Non-pigmented ciliary epithelial cell (primary cell): ENCODE measurements around the gene DNLZ.

Experiments used
- DNase-seq: peaks from one replicate; pipeline ENCODE4 v3.0.0-alpha.2; 2010; ENCODE audit warnings: low read depth

Gene DNLZ

DNA sequence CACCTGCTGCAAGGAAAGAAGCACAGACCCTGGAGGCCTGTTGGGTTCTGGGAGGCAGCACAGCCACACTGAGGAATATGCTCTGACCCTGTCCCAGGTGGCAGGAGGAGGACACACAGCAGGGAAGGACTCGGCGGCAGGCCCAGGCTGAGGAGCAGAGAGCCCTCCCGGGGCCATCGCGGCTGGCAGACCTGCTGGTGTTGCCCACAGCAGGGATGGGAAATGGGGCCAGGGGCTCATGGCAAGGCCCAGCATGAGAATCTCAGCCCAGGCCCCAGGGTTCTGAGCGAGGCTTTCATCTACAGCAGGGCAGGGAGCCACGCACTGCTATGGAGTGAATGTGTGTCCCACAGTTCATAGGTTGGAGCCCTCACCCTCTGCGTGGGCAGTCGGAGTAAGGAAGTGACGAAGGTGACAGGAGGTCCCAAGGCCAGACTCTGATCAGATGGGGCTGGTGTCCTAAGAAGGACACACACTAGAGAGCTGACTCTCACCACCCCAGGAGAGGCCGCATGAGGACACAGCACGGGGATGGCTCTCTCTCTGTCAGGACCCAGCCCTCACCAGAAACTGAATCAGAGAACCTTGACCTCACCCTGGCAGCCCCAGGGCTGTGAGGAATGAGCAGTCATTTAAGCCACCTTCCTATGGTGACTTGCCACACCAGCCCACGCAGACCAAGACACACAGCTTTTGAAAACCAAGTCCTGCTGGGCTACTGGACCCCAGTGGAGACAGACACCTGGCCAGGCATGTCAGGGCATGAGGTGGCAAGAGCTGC, 46.5 kb downstream of the DNLZ start:
- no peak for DNase-seq

DNA sequence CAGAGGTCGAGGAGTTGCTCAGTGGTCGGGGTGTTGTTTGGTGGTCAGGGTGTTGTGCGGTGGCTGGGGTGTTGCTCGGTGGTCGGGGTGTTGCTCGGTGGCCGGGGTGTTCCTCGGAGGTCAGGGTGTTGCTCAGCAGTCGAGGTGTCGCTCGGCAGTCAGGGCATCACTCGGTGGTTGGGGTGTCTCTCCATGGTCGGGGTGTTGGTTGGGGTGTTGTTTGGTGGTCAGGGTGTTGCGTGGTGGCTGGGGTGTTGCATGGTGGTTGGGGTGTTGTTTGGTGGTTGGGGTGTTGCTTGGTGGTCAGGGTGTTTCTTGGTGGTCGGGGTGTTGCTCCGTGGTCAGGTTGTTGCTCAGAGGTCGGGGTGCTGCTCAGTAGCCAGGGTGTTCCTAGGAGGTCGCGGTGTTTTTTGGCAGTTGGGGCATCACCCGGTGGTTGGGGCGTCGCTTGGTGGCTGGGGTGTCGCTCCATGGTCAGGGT, 47.2 kb downstream of the DNLZ start:
- DNase-seq: no peak

DNA sequence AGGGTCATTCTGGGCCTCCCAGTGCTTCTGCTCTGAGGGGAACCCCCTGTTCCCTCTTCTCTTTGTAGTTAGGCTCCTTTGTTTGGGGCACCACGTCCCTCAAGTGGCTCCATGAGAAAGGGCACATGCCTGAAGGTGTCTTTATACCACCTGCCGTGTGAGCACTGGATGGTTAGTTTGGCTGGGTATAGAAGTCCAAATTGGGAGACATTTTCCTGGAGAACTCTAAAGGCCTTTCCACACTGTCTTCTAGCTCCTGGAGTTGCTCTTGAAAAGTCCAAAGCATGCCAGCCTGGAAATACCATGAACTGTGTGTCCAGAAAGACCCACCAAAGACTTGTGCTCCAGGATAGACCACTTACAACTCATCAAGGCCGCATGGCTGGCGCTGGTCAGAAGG, 48.6 kb downstream of the DNLZ start:
- no peak for DNase-seq

DNA sequence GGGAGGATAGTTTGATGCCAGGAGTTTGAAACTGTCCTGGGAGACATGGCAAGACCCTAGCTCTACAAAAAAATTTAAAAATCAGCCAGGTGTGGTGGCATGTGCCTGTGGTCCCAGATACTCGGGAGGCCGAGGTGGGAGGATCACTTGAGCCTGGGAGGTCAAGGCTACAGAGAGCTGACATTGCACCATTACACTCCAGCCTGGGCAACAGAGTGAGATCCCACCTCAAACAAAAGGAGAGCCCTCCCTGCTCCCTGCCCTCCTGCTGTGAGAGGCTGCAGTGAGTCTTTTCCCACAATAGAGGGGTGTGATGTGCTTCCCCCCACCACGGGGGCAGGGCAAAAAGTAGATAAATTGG, 49.5 kb downstream of the DNLZ start:
- no peak for DNase-seq

DNA sequence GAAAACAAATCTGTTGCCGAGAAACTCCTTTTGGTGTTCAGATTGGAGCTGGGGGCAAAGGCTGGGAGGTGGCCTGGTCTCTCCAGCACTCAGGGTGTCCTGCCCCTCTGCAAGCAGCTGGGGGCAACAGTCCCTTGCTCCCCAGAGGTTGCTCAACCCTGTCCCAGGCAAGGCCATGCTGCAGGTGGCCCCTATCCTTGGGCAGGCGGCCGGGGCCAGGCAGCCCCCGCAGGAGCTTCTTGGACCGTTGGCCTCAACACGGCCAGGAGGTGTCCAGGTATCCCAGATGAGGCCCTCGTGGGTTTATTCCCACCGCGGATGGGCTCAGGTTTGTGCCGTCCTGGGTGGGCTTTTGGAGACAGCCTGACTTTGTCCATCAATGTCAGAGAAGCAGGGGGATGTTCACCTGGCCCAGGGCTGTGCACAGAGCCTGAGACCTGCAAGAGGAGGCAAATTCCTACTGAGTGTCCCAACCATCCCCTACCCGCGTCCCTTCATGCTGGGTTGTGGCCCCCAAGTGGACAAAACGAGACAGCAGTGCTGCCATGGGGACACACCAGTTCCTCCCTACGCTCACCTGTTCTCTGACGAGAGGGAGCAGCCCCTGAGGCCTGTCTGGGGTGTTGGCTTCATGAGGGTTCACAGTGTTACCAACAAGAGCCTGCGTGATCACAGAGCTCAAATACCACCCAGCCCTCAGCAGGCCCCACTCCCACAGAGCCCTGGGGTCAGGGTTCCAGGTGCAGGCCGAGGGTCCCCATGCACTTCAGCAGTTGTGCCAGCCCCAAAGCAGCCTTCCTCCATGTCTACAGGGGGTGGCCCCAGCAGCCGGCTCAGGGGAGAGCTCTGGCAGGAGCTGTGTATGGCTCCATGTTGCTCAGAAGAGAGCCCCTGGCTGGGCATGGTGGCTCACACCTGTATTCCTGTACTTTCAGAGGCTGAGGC, 50.2 kb downstream of the DNLZ start:
- no peak for DNase-seq

DNA sequence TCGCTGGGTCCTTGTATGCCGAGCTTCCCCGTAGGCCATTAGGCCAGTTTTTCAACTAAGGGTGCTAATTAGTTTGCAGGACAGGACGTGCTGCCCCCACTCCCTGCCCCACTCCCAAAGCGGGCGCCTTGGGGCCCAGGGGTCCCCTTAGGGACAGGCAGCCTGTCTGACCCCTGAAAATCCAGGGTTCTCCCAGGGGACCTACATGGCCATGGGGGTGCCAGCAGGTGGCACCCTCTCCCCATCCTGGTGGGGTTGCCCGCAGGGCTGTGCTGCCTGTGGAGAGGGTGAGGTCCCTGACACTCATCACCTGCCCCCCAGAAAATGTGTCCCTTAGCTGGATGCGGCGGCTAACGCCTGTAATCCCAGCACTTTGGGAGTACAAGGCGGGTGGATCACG, 51.1 kb downstream of the DNLZ start:
- no peak for DNase-seq

DNA sequence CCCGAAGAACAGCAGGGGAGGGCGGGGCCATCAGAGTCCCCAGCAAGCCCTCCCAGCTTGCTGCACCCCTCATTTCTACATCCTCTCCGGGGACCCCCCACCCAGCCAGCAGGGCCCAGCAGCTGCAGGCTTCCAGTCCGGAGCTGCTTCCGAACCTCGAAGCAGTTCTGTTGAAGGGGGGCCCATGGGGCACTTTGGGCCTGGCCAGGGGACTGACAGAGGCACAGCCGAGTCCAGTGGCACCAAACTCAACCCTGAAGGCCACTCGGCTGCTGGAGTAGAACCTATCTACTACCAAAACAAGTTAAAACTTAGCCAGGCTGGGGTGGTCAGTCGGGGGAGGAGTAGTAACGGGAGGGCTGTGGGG, 51.6 kb downstream of the DNLZ start:
- DNase-seq: no peak

DNA sequence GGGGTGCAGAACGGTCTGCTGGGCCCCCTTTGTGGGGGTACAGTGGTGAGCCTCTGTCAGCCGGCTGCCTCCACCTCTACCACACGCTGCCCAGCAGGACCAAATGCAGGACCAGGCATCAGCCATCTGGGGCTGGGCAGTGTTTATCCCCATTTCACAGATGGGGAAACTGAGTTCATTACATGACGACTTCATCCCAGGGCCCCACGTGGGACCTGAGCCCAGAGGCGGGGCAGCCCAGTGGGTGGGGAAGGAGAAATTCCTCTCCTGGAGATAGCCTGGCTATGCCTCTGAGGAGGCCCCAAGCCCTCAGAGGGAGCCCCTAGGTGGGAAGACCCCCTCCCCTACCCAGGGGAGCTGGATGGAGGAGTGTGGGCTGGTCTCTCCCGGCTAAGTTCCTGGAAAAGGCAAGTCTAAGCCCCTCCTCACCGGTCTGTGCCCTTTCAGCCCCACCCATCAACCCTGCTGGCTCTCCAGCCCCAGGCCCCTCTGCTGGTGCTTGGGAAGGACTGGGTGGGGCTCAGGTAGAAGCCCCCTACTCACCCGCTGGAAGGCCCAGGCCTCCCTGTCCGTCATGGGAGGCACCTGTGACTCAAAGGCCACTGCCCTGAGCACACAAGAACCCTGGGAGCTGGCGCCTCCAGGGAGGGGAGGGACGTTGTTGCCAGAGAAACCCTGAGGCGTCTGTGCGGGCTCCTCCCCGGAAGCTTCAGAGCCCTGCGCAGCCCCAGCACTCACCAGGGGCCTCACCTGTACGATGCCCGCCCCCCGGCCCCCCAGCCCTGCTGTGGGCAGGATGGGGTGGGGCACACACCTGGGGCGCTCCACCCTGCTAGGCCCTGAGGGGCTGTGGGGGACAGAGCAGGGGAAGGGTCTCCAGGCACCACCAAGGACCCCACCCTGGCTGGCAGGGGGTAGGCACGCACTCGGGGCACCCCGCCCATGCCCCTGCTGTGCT, 52.2 kb downstream of the DNLZ start:
- DNase-seq: no peak

DNA sequence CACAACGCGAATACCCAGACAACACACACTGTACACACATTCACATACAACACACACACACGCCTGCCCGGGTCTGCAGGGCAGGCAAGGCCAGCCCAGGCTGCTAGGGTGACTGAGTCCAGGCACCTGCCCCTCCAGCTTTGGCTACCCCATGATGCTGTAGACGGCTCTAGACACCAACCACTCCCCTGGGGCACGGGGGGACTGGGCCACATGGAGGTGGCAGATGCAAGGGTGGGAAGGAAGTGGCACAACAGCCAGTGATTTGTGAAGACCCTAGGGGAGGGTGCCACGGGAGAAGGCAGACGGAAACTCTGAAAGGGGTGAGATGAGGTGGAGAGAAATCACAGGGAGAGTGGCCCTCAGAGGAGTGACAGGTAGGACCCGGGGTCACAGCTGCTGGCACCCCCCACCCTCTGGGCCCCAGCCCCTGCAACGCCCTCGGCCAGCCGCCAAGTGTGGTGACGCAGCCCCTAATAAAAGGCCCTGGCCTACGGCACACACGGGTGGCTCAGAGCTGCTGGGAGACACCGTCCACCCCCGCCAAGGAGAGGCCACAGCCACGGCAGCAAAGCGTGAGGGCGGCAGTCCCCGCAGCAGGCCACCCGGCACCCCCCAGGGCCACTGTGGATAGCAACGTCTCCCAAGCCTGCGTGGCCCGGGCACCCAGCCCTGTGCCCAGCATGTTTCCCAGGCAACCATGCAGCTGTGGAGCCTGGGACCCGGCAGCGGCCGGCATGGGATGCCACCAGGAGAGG, 53.1 kb downstream of the DNLZ start:
- no peak for DNase-seq

DNA sequence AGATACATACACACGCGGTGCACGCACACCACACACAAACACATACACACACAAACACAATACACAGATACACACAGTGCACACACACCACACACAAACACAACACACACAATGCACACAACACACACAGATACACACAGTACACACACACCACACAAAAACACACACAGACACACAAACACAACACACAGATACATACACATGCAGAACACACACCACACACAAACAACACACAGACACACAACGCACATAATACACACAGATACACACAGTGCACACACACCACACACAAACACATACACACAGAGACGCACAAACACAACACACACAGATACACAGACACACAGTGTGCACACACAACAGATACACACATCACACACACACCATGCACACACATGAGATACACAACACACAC, 53.7 kb downstream of the DNLZ start:
- DNase-seq: no peak
